Astrocyte of the cerebellum (primary cell): Measurements from ENCODE around the gene PGLYRP4.
"Not testable (repeated sequence)": the region's sequence is repeated elsewhere in the genome, so short reads cannot be mapped to it uniquely, and the experiment has no call there.

Source experiments
- DNase-seq: peaks from one replicate; pipeline ENCODE4 v3.0.0-alpha.2; 2011; ENCODE audit warnings: low read depth
- H3K4me3 ChIP-seq: 2 replicates; pipeline ENCODE4 v1.5.1; 2011; ENCODE audit warnings: mild to moderate bottlenecking, low read depth, low read length, moderate library complexity
- CTCF ChIP-seq: IDR thresholded peaks from 2 replicates; pipeline ENCODE4 v1.5.1; 2012; ENCODE audit warnings: low read length, low read depth, moderate library complexity, mild to moderate bottlenecking; ENCODE audit errors: missing control alignments
- in situ Hi-C: cut with HindIII; loops from 2 replicates; pipeline ENCODE4 v1.10.0; 2017; ENCODE audit warnings: low sequenced_read_pairs

Gene PGLYRP4

DNA sequence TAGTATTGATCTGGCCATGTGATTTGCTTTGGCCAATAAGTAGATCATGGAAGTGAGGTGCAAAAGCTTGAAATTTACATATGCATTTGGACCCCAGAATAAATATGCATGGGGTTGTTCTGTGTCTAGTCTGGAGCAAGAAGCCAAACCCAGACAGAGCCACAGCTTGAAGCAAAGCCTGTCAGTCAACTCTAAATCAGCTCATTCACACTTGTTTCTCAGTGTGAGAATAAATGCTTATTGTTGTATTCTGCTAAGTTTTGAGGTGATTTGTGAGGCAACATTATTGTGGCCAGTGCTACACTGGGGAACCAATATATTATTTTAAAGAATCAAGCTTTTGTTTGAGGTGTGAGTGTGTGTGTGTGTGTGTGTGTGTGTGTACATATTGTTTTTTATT lies 23.7 kb downstream of the PGLYRP4 start:
- no peak for TF ChIP-seq CTCF
- no peak overlapping the region for H3K4me3 ChIP-seq
- in situ Hi-C loops = no loop called here
- DNase-seq = no peak

DNA sequence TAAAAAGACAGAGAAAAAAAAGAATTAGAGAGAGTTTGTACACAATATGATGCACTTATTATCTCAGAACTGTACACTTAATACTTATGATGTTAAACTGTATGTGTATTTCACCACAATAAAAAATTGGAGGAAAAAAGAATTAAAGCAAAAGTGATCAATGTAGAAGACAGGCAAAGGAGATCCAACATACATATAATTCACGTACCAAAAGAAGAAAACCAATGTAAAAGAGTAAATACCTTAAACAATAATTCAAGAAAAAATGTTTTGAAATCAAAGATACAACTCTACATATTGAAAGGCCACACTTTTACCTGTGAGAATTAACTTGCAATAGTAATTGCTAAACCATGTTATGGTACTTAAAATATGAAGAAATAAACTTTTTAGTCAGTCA lies 26.1 kb downstream of the PGLYRP4 start:
- no peak for TF ChIP-seq CTCF
- no peak overlapping the region for H3K4me3 ChIP-seq
- no peak for DNase-seq
- in situ Hi-C loops = no loop called here

GRCh38 chr1:153318145-153318544 lies 30.5 kb downstream of the PGLYRP4 start:
- H3K4me3 ChIP-seq, in situ Hi-C loops, DNase-seq: not testable (repeated sequence)

DNA sequence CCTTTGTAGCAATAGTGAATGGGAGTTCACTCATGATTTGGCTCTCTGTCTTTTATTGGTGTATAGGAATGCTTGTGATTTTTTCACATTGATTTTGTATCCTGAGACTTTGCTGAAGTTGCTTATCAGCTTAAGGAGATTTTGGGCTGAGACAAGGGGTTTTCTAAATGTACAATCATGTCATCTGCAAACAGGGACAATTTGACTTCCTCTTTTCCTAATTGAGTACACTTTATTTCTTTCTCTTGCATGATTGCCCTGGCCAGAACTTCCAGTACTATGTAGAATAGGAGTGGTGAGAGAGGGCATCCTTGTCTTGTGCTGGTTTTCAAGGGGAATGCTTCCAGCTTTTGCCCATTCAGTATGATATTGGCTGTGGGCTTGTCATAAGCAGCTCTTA lies 32.6 kb downstream of the PGLYRP4 start:
- in situ Hi-C loops, DNase-seq, H3K4me3 ChIP-seq: not testable (repeated sequence)

GRCh38 chr1:153314388-153314787 lies 34.3 kb downstream of the PGLYRP4 start:
- DNase-seq, H3K4me3 ChIP-seq, in situ Hi-C loops: not testable (repeated sequence)

DNA sequence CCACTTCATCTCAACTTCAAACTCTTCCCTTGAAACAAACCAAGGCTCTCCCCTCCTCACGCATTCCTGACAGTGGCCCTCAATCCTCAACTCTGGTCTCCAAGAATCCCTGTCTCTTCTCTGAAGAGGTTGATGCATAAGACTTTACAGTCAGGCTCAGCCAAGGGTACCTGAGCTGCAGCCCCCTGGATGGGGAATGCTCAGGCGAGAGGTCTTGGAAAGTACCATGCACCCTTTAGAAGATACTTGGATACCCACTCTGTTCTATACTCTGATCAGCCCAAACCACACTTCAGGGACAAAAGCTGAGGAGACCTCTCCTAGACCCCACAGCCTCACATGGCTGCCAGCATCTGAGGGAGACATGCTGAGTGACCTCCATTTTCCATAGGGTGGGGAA lies 35.4 kb downstream of the PGLYRP4 start:
- in situ Hi-C loops = no loop called here
- TF ChIP-seq CTCF = no peak
- DNase-seq = no peak
- no peak overlapping the region for H3K4me3 ChIP-seq

GRCh38 chr1:153312570-153313186 lies 36.0 kb downstream of the PGLYRP4 start, which contains the start of gene PGLYRP3:
Gene PGLYRP3, minus strand, starts transcription at chr1:153312952. Its CDS starts 2,287 bp downstream, at chr1:153310665.
- no peak for DNase-seq
- in situ Hi-C loops = no loop called here
- no peak within 1 kb of the TSS for H3K4me3 ChIP-seq
- TF ChIP-seq CTCF = no peak

DNA sequence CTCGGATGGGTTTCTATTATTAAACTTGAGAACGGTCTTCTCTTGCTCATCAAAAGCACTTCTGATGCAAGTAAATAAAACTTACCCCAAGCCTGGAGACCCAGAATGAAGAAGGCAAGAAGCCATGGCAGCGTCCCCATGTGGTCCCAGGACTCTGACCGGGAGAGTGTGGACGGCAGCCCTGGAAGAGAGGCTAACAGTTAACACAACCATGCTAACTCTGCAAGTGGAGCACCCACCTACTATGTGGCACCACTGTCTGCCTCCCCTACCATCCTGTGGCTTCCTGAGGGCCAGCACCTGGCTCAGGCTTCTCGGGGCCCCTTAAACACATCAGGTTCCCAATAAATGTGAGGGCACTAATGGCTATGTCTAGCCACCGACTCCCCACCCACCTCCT lies 38.1 kb downstream of the PGLYRP4 start:
- H3K4me3 ChIP-seq = no peak overlapping the region
- no peak for TF ChIP-seq CTCF

More for the DNA sequence above, 38.1 kb downstream of the PGLYRP4 start:
- DNase-seq = no peak
- in situ Hi-C loops = no loop called here
